Activated CD4-positive, alpha-beta T cell treated with anti-CD3 and anti-CD28 coated beads for 36 hours (primary cell): ENCODE measurements around the gene PABPN1L. TPM values are rescaled to one million over a fixed set of nuclear protein-coding genes. Genes with fewer than 3 reads are reported as not detected.

Experiments used
- ATAC-seq: fragments of 200-7000 bp; cut with Tn5 transposase; one replicate; pipeline ENCODE4 v1.10.0; 2021; ENCODE audit warnings: mild to moderate bottlenecking, moderate library complexity
- CTCF ChIA-PET: fragments of 350-600 bp; sonication (Branson Sonifier 250); formaldehyde crosslinking; loops from one replicate; lab custom pipeline; 2021; ENCODE audit warnings: antibody characterized with exemption; lab: Charles Lee
- POLR2A ChIA-PET: fragments of 350-600 bp; sonication (Branson Sonifier 250); formaldehyde crosslinking; loops from one replicate; lab custom pipeline; 2021; ENCODE audit warnings: antibody characterized with exemption, inconsistent platforms; lab: Charles Lee
- DNase-seq: peaks from one replicate; pipeline ENCODE4 v3.0.0-alpha.2; 2020
- H3K27ac Mint-ChIP-seq: one replicate; pipeline ENCODE4 v1.8.0; 2021; ENCODE audit warnings: mixed read lengths
- H3K27me3 Mint-ChIP-seq: one replicate; pipeline ENCODE4 v1.8.0; 2021; ENCODE audit warnings: mixed read lengths
- H3K36me3 Mint-ChIP-seq: one replicate; pipeline ENCODE4 v1.8.0; 2021; ENCODE audit warnings: low read depth, mixed read lengths
- H3K4me1 Mint-ChIP-seq: one replicate; pipeline ENCODE4 v1.8.0; 2021; ENCODE audit warnings: mixed read lengths
- H3K4me3 Mint-ChIP-seq: one replicate; pipeline ENCODE4 v1.8.0; 2021; ENCODE audit warnings: mild to moderate bottlenecking, moderate library complexity, mixed read lengths
- H3K9me3 Mint-ChIP-seq: one replicate; pipeline ENCODE4 v1.8.0; 2021; ENCODE audit warnings: low read depth, mixed read lengths
- intact Hi-C, 2 experiments: fragments of 100-400 bp; cut with DNase I in 1 of 2; cut with micrococcal nuclease in 1 of 2; formaldehyde crosslinking; loops; one replicate each; pipeline versions ENCODE4 v1.14.2 to v1.15.1; 2022 to 2024; cut with DNase I, micrococcal nuclease
- total RNA-seq, 2 experiments: library from RNA; stranded (reverse); gene quantifications; one replicate each; pipeline ENCODE4 v1.2.3, GENCODE V29; 2021

PABPN1L gene
- total RNA-seq, 2 experiments from 2014 or later = not detected

GRCh38 chr16:88819126-88819525 is 47.3 kb downstream of the PABPN1L start:
- Mint-ChIP-seq H3K9me3 (no peaks in the 10 kb centered on the region), H3K36me3 (no peaks in the 10 kb centered on the region), H3K27ac (no peak overlapping the region), H3K4me1 (no peaks in the 10 kb centered on the region), H3K27me3 (no peaks in the 10 kb centered on the region), H3K4me3 (no peak overlapping the region)
- DNase-seq (no peak), ATAC-seq (no peak)
- ChIA-PET CTCF (no interaction called here), POLR2A (no interaction called here)
- intact Hi-C loops = loop anchor here in 1 of 2 experiments (5.0 kb wide), 1 partner anchor 398 kb away; the partner anchor contains the start of gene ZNF778

- H3K27me3 Mint-ChIP-seq = no peaks in the 10 kb centered on the region
- ATAC-seq (no peak), DNase-seq (no peak)
- H3K27ac Mint-ChIP-seq = no peak overlapping the region
- intact Hi-C loops = loop anchor here in 1 of 2 experiments (5.0 kb wide), 1 partner anchor 399 kb away; the partner anchor contains the start of gene ZNF778
- H3K4me1 Mint-ChIP-seq = peaks cover 2% of the 10 kb centered on the region
- H3K36me3 Mint-ChIP-seq = no peaks in the 10 kb centered on the region
- H3K9me3 Mint-ChIP-seq = no peaks in the 10 kb centered on the region
- ChIA-PET CTCF (interaction anchor here (0.8 kb wide), 1 partner anchor 28 kb away, joined by 3 read pairs; no protein-coding TSS in a partner anchor), POLR2A (no interaction called here)
- H3K4me3 Mint-ChIP-seq = no peak overlapping the region
Measured at GRCh38 chr16:88818575-88818874, 47.9 kb downstream of the PABPN1L start.

GRCh38 chr16:88817785-88818574 is 48.5 kb downstream of the PABPN1L start:
- no peak for ATAC-seq
- Mint-ChIP-seq H3K36me3 (no peaks in the 10 kb centered on the region), H3K9me3 (no peaks in the 10 kb centered on the region), H3K4me1 (peaks cover 2% of the 10 kb centered on the region), H3K27me3 (no peaks in the 10 kb centered on the region), H3K4me3 (no peak overlapping the region), H3K27ac (no peak overlapping the region)
- DNase-seq = no peak
- POLR2A ChIA-PET = no interaction called here
- intact Hi-C loops = loop anchor here in 1 of 2 experiments (5.0 kb wide), 1 partner anchor 399 kb away; the partner anchor contains the start of gene ZNF778
- CTCF ChIA-PET = interaction anchor here (0.8 kb wide), 1 partner anchor 28 kb away, joined by 3 read pairs; no protein-coding TSS in a partner anchor

GRCh38 chr16:88816736-88817535 is 49.5 kb downstream of the PABPN1L start:
- no peaks in the 10 kb centered on the region for H3K27me3 Mint-ChIP-seq
- CTCF ChIA-PET = interaction anchor here (2.3 kb wide), 1 partner anchor 41 kb away, joined by 17 read pairs; the partner anchor contains the start of genes GALNS and TRAPPC2L
- no peak overlapping the region for H3K4me3 Mint-ChIP-seq
- ATAC-seq (no peak), DNase-seq (no peak)
- intact Hi-C loops = loop anchor here (1.0 to 5.0 kb wide), 4 partner anchors 40 to 400 kb away; partner anchors contain the start of genes TRAPPC2L (in 1 of the 2) and ZNF778 (in 1 of the 2)
- H3K36me3 Mint-ChIP-seq = no peaks in the 10 kb centered on the region
- POLR2A ChIA-PET = no interaction called here
- no peaks in the 10 kb centered on the region for H3K9me3 Mint-ChIP-seq
- no peak overlapping the region for H3K27ac Mint-ChIP-seq
- H3K4me1 Mint-ChIP-seq = peaks cover 5% of the 10 kb centered on the region

- intact Hi-C loops = loop anchor here (1.0 to 5.0 kb wide), 4 partner anchors 41 to 401 kb away; partner anchors contain the start of genes TRAPPC2L (in 1 of the 2) and ZNF778 (in 1 of the 2)
- Mint-ChIP-seq H3K9me3 (no peaks in the 10 kb centered on the region), H3K27me3 (no peaks in the 10 kb centered on the region), H3K4me3 (no peak overlapping the region), H3K36me3 (peaks cover 2% of the 10 kb centered on the region), H3K4me1 (peaks cover 5% of the 10 kb centered on the region), H3K27ac (no peak overlapping the region)
- DNase-seq (peak; percentile 80), ATAC-seq (peak; percentile 18)
- CTCF ChIA-PET = interaction anchor here (0.5 to 2.3 kb wide), 3 partner anchors 35 to 208 kb away, joined by 3 to 17 read pairs (median 3); partner anchors contain the start of genes GALNS and TRAPPC2L
- POLR2A ChIA-PET = no interaction called here
Measured at GRCh38 chr16:88815901-88816589, 50.4 kb downstream of the PABPN1L start.

GRCh38 chr16:88815227-88815626 is 51.2 kb downstream of the PABPN1L start:
- intact Hi-C loops = loop anchor here in 1 of 2 experiments (5.0 kb wide), 1 partner anchor 402 kb away; the partner anchor contains the start of gene ZNF778
- Mint-ChIP-seq H3K4me3 (no peak overlapping the region), H3K27ac (no peak overlapping the region), H3K4me1 (peaks cover 6% of the 10 kb centered on the region), H3K27me3 (no peaks in the 10 kb centered on the region), H3K9me3 (no peaks in the 10 kb centered on the region), H3K36me3 (peaks cover 11% of the 10 kb centered on the region)
- ATAC-seq = no peak
- POLR2A ChIA-PET = no interaction called here
- CTCF ChIA-PET = interaction anchor here (0.5 to 2.3 kb wide), 3 partner anchors 34 to 209 kb away, joined by 3 to 17 read pairs (median 3); partner anchors contain the start of genes GALNS and TRAPPC2L
- no peak for DNase-seq

GRCh38 chr16:88814144-88814502 is 52.3 kb downstream of the PABPN1L start:
- DNase-seq (no peak), ATAC-seq (no peak)
- Mint-ChIP-seq H3K27me3 (no peaks in the 10 kb centered on the region), H3K4me3 (no peak overlapping the region), H3K36me3 (peaks cover 22% of the 10 kb centered on the region), H3K4me1 (peaks cover 15% of the 10 kb centered on the region), H3K27ac (peak overlapping the region; percentile 2), H3K9me3 (no peaks in the 10 kb centered on the region)
- intact Hi-C loops = loop anchor here in 1 of 2 experiments (5.0 kb wide), 2 partner anchors 128 to 303 kb away; no protein-coding TSS in a partner anchor
- ChIA-PET POLR2A (interaction anchor here (1.1 kb wide), 1 partner anchor 44 kb away, joined by 3 read pairs; no protein-coding TSS in a partner anchor), CTCF (interaction anchor here (0.9 to 2.2 kb wide), 3 partner anchors 77 to 394 kb away, joined by 3 to 8 read pairs (median 4); no protein-coding TSS in a partner anchor)

Other genes starting within 250 kb of the PABPN1L start
- under 1 TPM in 1 of 2 experiments, not detected in 1; 0.18 TPM for gene IL17C, start 228.1 kb downstream of the PABPN1L start, total RNA-seq
- gene CYBA, start 215.6 kb downstream of the PABPN1L start, total RNA-seq = 100 to 1,000 TPM; 155 to 200 TPM
- 10 to 100 TPM; 62.8 to 81.1 TPM for gene MVD, start 203.6 kb downstream of the PABPN1L start, total RNA-seq
- 1 to 10 TPM; 3.6 to 4.1 TPM for gene SNAI3, start 180.2 kb downstream of the PABPN1L start, total RNA-seq
- 10 to 100 TPM; 44.0 to 49.7 TPM for gene RNF166, start 160.3 kb downstream of the PABPN1L start, total RNA-seq
- gene CTU2, start 160.2 kb downstream of the PABPN1L start, total RNA-seq = 10 to 100 TPM; 29.6 to 36.2 TPM
- gene PIEZO1, start 81.4 kb downstream of the PABPN1L start, total RNA-seq = 100 to 1,000 TPM; 105 to 126 TPM
- 100 to 1,000 TPM; 136 to 182 TPM for gene CDT1, start 62.9 kb downstream of the PABPN1L start, total RNA-seq
- gene APRT, start 54.7 kb downstream of the PABPN1L start, total RNA-seq = 100 to 1,000 TPM; 105 to 179 TPM
- 10 to 100 TPM; 20.1 TPM for gene GALNS, start 9.7 kb downstream of the PABPN1L start, total RNA-seq
- 10 to 100 TPM; 43.3 to 50.7 TPM for gene TRAPPC2L, start 9.5 kb downstream of the PABPN1L start, total RNA-seq
- under 1 TPM; 0.30 to 0.34 TPM for gene CBFA2T3, start 110.5 kb upstream of the PABPN1L start, total RNA-seq
- gene ACSF3, start 227.2 kb upstream of the PABPN1L start, total RNA-seq = 10 to 100 TPM; 39.7 to 41.7 TPM